ENCODE data around the gene KIF21B.

Gene KIF21B

GRCh38 chr1:201000391-201000790 lies 23.1 kb downstream of the KIF21B start:
- no peak for DNase-seq

GRCh38 chr1:200999667-201000066 lies 23.8 kb downstream of the KIF21B start:
- DNase-seq: no peak

GRCh38 chr1:200998323-200998722 lies 25.2 kb downstream of the KIF21B start:
- no peak for DNase-seq

- no peak for DNase-seq
Observed at GRCh38 chr1:200992382-200993048, 31.0 kb downstream of the KIF21B start.

- peak in 24 of 56 donors; percentile 6 to 74 (median 36) for DNase-seq
Observed at GRCh38 chr1:200991097-200991614, 32.4 kb downstream of the KIF21B start.

GRCh38 chr1:200990114-200990513 lies 33.4 kb downstream of the KIF21B start:
- DNase-seq: no peak

GRCh38 chr1:200989337-200989736 lies 34.2 kb downstream of the KIF21B start:
- DNase-seq: no peak

GRCh38 chr1:200988693-200989092 lies 34.8 kb downstream of the KIF21B start:
- DNase-seq: no peak

GRCh38 chr1:200985481-200985880 lies 38.0 kb downstream of the KIF21B start:
- DNase-seq: no peak

GRCh38 chr1:200983035-200983561 lies 40.4 kb downstream of the KIF21B start:
- DNase-seq: no peak

- DNase-seq: no peak
Observed at GRCh38 chr1:200982071-200982945, 41.2 kb downstream of the KIF21B start.

- no peak for DNase-seq
Observed at GRCh38 chr1:200981278-200981677, 42.2 kb downstream of the KIF21B start.

GRCh38 chr1:200980873-200981272 lies 42.6 kb downstream of the KIF21B start:
- no peak for DNase-seq

GRCh38 chr1:200980452-200980772 lies 43.1 kb downstream of the KIF21B start:
- DNase-seq: no peak

GRCh38 chr1:200979574-200980451 lies 43.7 kb downstream of the KIF21B start:
- DNase-seq: peak in 2 of 56 donors; percentile 3 to 31

GRCh38 chr1:200977071-200977754 lies 46.3 kb downstream of the KIF21B start:
- DNase-seq: no peak

- DNase-seq: no peak
Observed at GRCh38 chr1:200976634-200977033, 46.9 kb downstream of the KIF21B start.

GRCh38 chr1:200975458-200975857 lies 48.1 kb downstream of the KIF21B start:
- DNase-seq: no peak

GRCh38 chr1:200974711-200975110 lies 48.8 kb downstream of the KIF21B start:
- no peak for DNase-seq

GRCh38 chr1:200973937-200974657 lies 49.4 kb downstream of the KIF21B start:
- DNase-seq: no peak
